A172 (cell line): ENCODE data around the gene LGSN. TPM values are rescaled to one million over a fixed set of nuclear protein-coding genes. Genes with fewer than 3 reads are reported as not detected.
"Not testable (repeated sequence)": the region's sequence is repeated elsewhere in the genome, so short reads cannot be mapped to it uniquely, and the experiment has no call there.

ENCODE experiments used
- DNase-seq: peaks from one replicate; pipeline ENCODE4 v3.0.0-alpha.2; 2015; ENCODE audit warnings: low spot score
- total RNA-seq: library from RNA; depleted of rRNA; stranded (reverse); fragments of >200 nt; shearing (Covaris generic); gene quantifications from 2 replicates; pipeline ENCODE4 v1.2.3, GENCODE V29; 2014; rRNA removed

The LGSN gene
- total RNA-seq, 1 experiment from 2014 or later: not detected

GRCh38 chr6:63236398-63236817 is 83.4 kb downstream of the LGSN start:
- DNase-seq: no peak

- not testable (repeated sequence) for DNase-seq
Measured at GRCh38 chr6:63230511-63230910, 89.3 kb downstream of the LGSN start.

DNA sequence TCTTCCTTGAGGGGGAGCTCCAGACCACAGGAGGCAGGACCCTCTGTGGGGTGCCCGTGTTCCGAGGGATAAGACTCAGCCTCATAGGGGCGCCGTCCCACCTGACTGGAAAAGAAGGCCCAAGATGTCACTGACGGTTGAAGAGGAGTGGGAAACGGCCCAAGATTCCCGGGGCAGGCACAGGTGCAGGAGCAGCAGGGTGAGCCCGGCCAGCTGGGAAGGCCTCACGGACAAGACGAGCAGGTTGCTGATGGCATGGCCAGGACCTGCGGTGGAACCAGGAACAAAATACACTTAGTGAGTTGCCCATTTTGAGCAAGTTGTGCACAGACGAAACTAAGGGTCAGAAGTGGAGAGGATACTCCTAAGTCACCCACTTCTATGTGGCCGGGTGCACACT is 89.8 kb downstream of the LGSN start:
- not testable (repeated sequence) for DNase-seq

GRCh38 chr6:63227928-63228894 is 91.6 kb downstream of the LGSN start:
- DNase-seq: not testable (repeated sequence)

DNA sequence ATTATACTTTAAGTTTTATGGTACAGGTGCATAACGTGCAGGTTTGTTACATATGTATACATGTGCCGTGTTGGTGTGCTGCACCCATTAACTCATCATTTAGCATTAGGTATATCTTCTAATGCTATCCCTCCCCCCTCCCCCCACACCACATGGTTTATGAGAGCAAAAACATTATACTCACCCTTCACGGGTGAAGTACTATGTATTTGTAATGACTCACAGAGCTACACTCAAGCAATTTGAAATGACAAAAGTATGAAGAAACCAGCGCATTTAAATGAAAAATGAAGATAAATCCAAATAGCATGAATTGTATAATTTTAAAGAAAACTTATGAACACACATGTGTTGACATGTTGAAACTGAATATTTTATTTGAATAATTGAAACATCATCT is 93.8 kb downstream of the LGSN start:
- DNase-seq: not testable (repeated sequence)

Other genes with a start within 250 kb of the LGSN start
- 0.10 and 0.41 TPM in 2 replicates for gene FKBP1C, start 108.5 kb downstream of the LGSN start, total RNA-seq